Measurements from ENCODE around the gene KCTD2. TPM values are rescaled to one million over a fixed set of nuclear protein-coding genes. Genes with fewer than 3 reads are reported as not detected.

Gene KCTD2
- total and polyA plus RNA-seq, 2 of the 13 experiments (the other 11 are each of a cell fraction or from before 2014, with no cell fraction given): 28.3 to 32.6 TPM

GRCh38 chr17:75113798-75114551 is 67.0 kb downstream of the KCTD2 start (continued):
- TF ChIP-seq NONO (IDR thresholded peaks at IDR 0.05) (no peak), NONO (CRISPR knock-in tag; conservative IDR thresholded peaks at IDR 0.05) (no peak), RCOR2 (CRISPR knock-in tag; IDR thresholded peaks at IDR 0.05) (no peak), REPIN1 (CRISPR knock-in tag; IDR thresholded peaks at IDR 0.05; ENCODE audit: borderline replicate concordance, low read depth) (peak; percentile 64; the same call in 1 of the 2 replicates), ZBTB26 (CRISPR knock-in tag; IDR thresholded peaks at IDR 0.05; ENCODE audit: borderline replicate concordance) (0 out of 2 replicates have a peak, but pooled peaks have one; percentile 42), ZNF580 (CRISPR knock-in tag; IDR thresholded peaks at IDR 0.05; ENCODE audit: borderline replicate concordance, low read depth) (peak; percentile 73; the same call in 1 of the 2 replicates), SOX6 (IDR thresholded peaks at IDR 0.05) (no peak), SOX6 (CRISPR knock-in tag; IDR thresholded peaks at IDR 0.05) (peak; percentile 63; the same call in 1 of the 2 replicates), ZNF547 (CRISPR knock-in tag; IDR thresholded peaks at IDR 0.05) (no peak), ZGPAT (CRISPR knock-in tag; IDR thresholded peaks at IDR 0.05) (peak; percentile 78), SATB2 (CRISPR knock-in tag; IDR thresholded peaks at IDR 0.05) (no peak), CBFB (CRISPR knock-in tag; IDR thresholded peaks at IDR 0.05) (no peak), ZFYVE20 (CRISPR knock-in tag; IDR thresholded peaks at IDR 0.05; ENCODE audit: borderline replicate concordance, low read depth) (no peak), NFE2 (CRISPR knock-in tag; IDR thresholded peaks at IDR 0.05) (no peak), WIZ (CRISPR knock-in tag; IDR thresholded peaks at IDR 0.05) (0 out of 2 replicates have a peak, but pooled peaks have one; percentile 22), ZNF121 (CRISPR knock-in tag; IDR thresholded peaks at IDR 0.05) (no peak), ZMYM2 (CRISPR knock-in tag; IDR thresholded peaks at IDR 0.05) (0 out of 2 replicates have a peak, but pooled peaks have one; percentile 33), ATRX (CRISPR knock-in tag; IDR thresholded peaks at IDR 0.05; ENCODE audit: borderline replicate concordance) (no peak), NRL (CRISPR knock-in tag; IDR thresholded peaks at IDR 0.05; ENCODE audit: borderline replicate concordance) (no peak; the same call in 1 of the 2 replicates), SIN3B (IDR thresholded peaks at IDR 0.05; ENCODE audit: low read length) (no peak; the same call in 1 of the 2 replicates), ZNF484 (CRISPR knock-in tag; IDR thresholded peaks at IDR 0.05; ENCODE audit: borderline replicate concordance, low read depth) (0 out of 2 replicates have a peak, but pooled peaks have one; percentile 56), SNAI1 (CRISPR knock-in tag; IDR thresholded peaks at IDR 0.05; ENCODE audit: borderline replicate concordance) (no peak), KAT8 (CRISPR knock-in tag; IDR thresholded peaks at IDR 0.05) (peak; percentile 78), ZFX (CRISPR knock-in tag; IDR thresholded peaks at IDR 0.05; ENCODE audit: low read depth) (peak; percentile 50; the same call in 1 of the 2 replicates), ZNF75D (CRISPR knock-in tag; IDR thresholded peaks at IDR 0.05; ENCODE audit: borderline replicate concordance) (no peak), KLF11 (CRISPR knock-in tag; IDR thresholded peaks at IDR 0.05) (0 out of 2 replicates have a peak, but pooled peaks have one; percentile 58), MTA1 (CRISPR knock-in tag; IDR thresholded peaks at IDR 0.05; ENCODE audit: borderline replicate concordance) (0 out of 2 replicates have a peak, but pooled peaks have one; percentile 22)
- TF ChIP-seq, protein P1, sequence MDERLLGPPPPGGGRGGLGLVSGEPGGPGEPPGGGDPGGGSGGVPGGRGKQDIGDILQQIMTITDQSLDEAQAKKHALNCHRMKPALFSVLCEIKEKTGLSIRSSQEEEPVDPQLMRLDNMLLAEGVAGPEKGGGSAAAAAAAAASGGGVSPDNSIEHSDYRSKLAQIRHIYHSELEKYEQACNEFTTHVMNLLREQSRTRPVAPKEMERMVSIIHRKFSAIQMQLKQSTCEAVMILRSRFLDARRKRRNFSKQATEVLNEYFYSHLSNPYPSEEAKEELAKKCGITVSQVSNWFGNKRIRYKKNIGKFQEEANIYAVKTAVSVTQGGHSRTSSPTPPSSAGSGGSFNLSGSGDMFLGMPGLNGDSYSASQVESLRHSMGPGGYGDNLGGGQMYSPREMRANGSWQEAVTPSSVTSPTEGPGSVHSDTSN (CRISPR knock-in tag; IDR thresholded peaks at IDR 0.05): no peak

Measured in HepG2 (cell line).